Esophagus muscularis mucosa (tissue), 3 donors: ENCODE results near the gene GPR15.

Source experiments
- POLR2A ChIP-seq: fragments of 450-650 bp; IDR thresholded peaks from one replicate; pipeline ENCODE4 v1.6.1; 2017; ENCODE audit warnings: antibody characterized with exemption, moderate library complexity, mild to moderate bottlenecking, low read depth
- POLR2AphosphoS5 ChIP-seq, 2 donors: sonication (generic); formaldehyde crosslinking; IDR thresholded peaks; one replicate each; pipeline ENCODE4 v1.6.1; 2017; ENCODE audit warnings: antibody characterized with exemption in 2 of 2
- TF ChIP-seq, protein P1 (sequence below), 3 experiments: fragments of 200-600 bp in 2 of 3; fragments of 450-650 bp in 1 of 3; sonication (generic) in 2 of 3; IDR thresholded peaks; one replicate each; pipeline ENCODE4 v1.5.1; 2017 to 2019; ENCODE audit warnings: antibody characterized with exemption in 3 of 3, mild to moderate bottlenecking in 2 of 3, moderate library complexity in 1 of 3

DNA sequence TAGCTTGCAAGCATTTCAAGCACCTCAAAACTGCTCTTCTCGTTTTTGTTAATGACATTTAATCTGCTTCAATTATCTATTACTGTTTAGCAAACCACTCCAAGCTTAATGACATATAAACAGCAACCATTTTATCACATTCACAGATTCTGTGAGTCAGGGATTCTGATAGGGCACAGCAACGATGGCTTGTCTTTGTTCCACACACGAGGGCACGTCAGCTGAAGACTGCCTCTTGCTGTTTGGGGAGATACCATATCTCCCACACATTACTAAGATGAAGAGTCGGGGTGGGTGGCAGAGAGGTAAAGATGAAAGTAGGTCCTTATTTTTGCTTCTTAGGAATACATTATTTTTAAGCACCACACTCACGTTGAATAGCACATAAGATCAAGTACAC is 42.4 kb downstream of the GPR15 start:
- TF ChIP-seq POLR2A (no peak), POLR2AphosphoS5 (IDR thresholded peaks at IDR 0.05) (no peak)
- TF ChIP-seq, protein P1, sequence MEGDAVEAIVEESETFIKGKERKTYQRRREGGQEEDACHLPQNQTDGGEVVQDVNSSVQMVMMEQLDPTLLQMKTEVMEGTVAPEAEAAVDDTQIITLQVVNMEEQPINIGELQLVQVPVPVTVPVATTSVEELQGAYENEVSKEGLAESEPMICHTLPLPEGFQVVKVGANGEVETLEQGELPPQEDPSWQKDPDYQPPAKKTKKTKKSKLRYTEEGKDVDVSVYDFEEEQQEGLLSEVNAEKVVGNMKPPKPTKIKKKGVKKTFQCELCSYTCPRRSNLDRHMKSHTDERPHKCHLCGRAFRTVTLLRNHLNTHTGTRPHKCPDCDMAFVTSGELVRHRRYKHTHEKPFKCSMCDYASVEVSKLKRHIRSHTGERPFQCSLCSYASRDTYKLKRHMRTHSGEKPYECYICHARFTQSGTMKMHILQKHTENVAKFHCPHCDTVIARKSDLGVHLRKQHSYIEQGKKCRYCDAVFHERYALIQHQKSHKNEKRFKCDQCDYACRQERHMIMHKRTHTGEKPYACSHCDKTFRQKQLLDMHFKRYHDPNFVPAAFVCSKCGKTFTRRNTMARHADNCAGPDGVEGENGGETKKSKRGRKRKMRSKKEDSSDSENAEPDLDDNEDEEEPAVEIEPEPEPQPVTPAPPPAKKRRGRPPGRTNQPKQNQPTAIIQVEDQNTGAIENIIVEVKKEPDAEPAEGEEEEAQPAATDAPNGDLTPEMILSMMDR (IDR thresholded peaks at IDR 0.05) = no peak
